HepG2 (cell line): ENCODE results near the gene PIK3CB. TPM values are rescaled to one million over a fixed set of nuclear protein-coding genes. Genes with fewer than 3 reads are reported as not detected.
A peak's percentile ranks its signal among the peaks of the same experiment; 100 is the strongest.

Experiments
- ATAC-seq: fragments of 200-7000 bp; cut with Tn5 transposase; 3 replicates; pipeline ENCODE4 v1.9.1; 2020; ENCODE audit warnings: mild to moderate bottlenecking, moderate library complexity
- BruUV-seq: library from RNA; stranded (reverse); fragments of 400-500 nt; replicated peaks from 2 replicates; lab custom pipeline; 2021; lab: Mats Ljungman, UMichigan
- CTCF ChIA-PET: fragments of 300-600 bp; formaldehyde crosslinking; extraction: SDS; loops from one replicate; lab custom pipeline; 2021; ENCODE audit warnings: low total read pairs, inconsistent platforms, low intra/inter-chr PET ratio; lab: Yijun Ruan, JAX
- POLR2A ChIA-PET: fragments of 350-600 bp; sonication (Branson Sonifier 250); formaldehyde crosslinking; loops from one replicate; lab custom pipeline; 2020; ENCODE audit warnings: antibody characterized with exemption, inconsistent platforms; lab: Yijun Ruan, JAX
- DNase-seq: peaks from one replicate; pipeline ENCODE4 v3.0.0-alpha.2; 2015; ENCODE audit warnings: low spot score
- FAIRE-seq: peaks from 3 replicates; lab custom pipeline; 2011; peaks lifted over from hg19 to GRCh38; lab: Jason Lieb, UNC
- H2AFZ ChIP-seq: one replicate; pipeline ENCODE4 v1.6.1; 2011; ENCODE audit warnings: low read length, inconsistent platforms
- H3K27ac ChIP-seq: fragments of 300-600 bp; 3 replicates; pipeline ENCODE4 v1.8.0; 2011; ENCODE audit warnings: mixed run types, mild to moderate bottlenecking, mixed read lengths, low read length, inconsistent platforms; ENCODE audit not compliant: insufficient read depth; ENCODE audit errors: extremely low read length
- H3K27me3 ChIP-seq, 2 experiments: fragments of 200-600 bp in 1 of 2; 2 replicates in 1 of 2; 3 replicates in 1 of 2; pipeline versions ENCODE4 v1.6.0 to v1.8.0; 2011; ENCODE audit warnings: low read length in 2 of 2, mild to moderate bottlenecking in 2 of 2, moderate library complexity in 2 of 2, inconsistent platforms in 1 of 2; ENCODE audit not compliant: insufficient read depth in 2 of 2, control insufficient read depth in 1 of 2
- H3K36me3 ChIP-seq, 2 experiments: fragments of 200-600 bp in 1 of 2; replicated peaks in 1 of 2; 2 replicates in 1 of 2; 3 replicates in 1 of 2; pipeline versions ENCODE4 v1.5.1 to v1.8.0; 2011; ENCODE audit warnings: low read length in 2 of 2, inconsistent platforms in 1 of 2; ENCODE audit not compliant: insufficient read depth in 2 of 2, control insufficient read depth in 1 of 2
- H3K4me1 ChIP-seq: 2 replicates; pipeline ENCODE4 v1.5.1; 2012; ENCODE audit warnings: low read length, inconsistent platforms; ENCODE audit not compliant: insufficient read depth
- H3K4me2 ChIP-seq: 2 replicates; pipeline ENCODE4 v1.6.0; 2011; ENCODE audit warnings: low read depth, low read length, inconsistent platforms
- H3K4me3 ChIP-seq, 3 experiments: fragments of 200-600 bp in 1 of 3; sonication (generic), shearing (Covaris generic) in 1 of 3; replicated peaks in 1 of 3; 2 replicates each; pipeline ENCODE4 v1.5.1; 2011 to 2016; ENCODE audit warnings: low read length in 3 of 3, inconsistent platforms in 2 of 3, low read depth in 2 of 3, mild to moderate bottlenecking in 2 of 3, control low read depth in 1 of 3, mixed read lengths in 1 of 3; ENCODE audit not compliant: insufficient read depth in 1 of 3
- H3K79me2 ChIP-seq: one replicate; pipeline ENCODE4 v1.6.1; 2011; ENCODE audit warnings: low read length, inconsistent platforms; ENCODE audit not compliant: insufficient read depth
- H3K9ac ChIP-seq: 2 replicates; pipeline ENCODE4 v1.6.0; 2011; ENCODE audit warnings: mild to moderate bottlenecking, low read depth, low read length, inconsistent platforms; ENCODE audit not compliant: insufficient read depth
- H3K9me3 ChIP-seq: 2 replicates; pipeline ENCODE4 v1.5.1; 2012; ENCODE audit warnings: mild to moderate bottlenecking, low read length
- H4K20me1 ChIP-seq: 2 replicates; pipeline ENCODE4 v1.6.0; 2011; ENCODE audit warnings: inconsistent platforms, mild to moderate bottlenecking, low read length, moderate library complexity; ENCODE audit not compliant: insufficient read depth
- ATF2 ChIP-seq: sonication (generic); formaldehyde crosslinking; IDR thresholded peaks from 2 replicates; pipeline ENCODE4 v1.4.0; 2020; ENCODE audit warnings: missing genetic modification reagents
- CBX1 ChIP-seq: IDR thresholded peaks from one replicate; pipeline ENCODE4 v1.6.1; 2016; ENCODE audit warnings: antibody characterized with exemption, low read depth
- CTCF ChIP-seq: sonication (generic); formaldehyde crosslinking; IDR thresholded peaks from 2 replicates; pipeline ENCODE4 v1.5.0; 2020; ENCODE audit warnings: mild to moderate bottlenecking, missing genetic modification reagents, moderate library complexity
- KDM4B ChIP-seq: sonication (generic); formaldehyde crosslinking; IDR thresholded peaks from 2 replicates; pipeline ENCODE4 v1.4.0; 2020; ENCODE audit warnings: missing genetic modification reagents
- MXD4 ChIP-seq: IDR thresholded peaks from 2 replicates; pipeline ENCODE4 v1.6.1; 2016; ENCODE audit warnings: mild to moderate bottlenecking, missing biosample characterization, missing genetic modification reagents
- SMAD3 ChIP-seq: sonication (generic); formaldehyde crosslinking; IDR thresholded peaks from 2 replicates; pipeline ENCODE4 v1.4.0; 2020; ENCODE audit warnings: missing genetic modification reagents
- TOE1 ChIP-seq: sonication (generic); formaldehyde crosslinking; IDR thresholded peaks from 2 replicates; pipeline ENCODE4 v1.4.0; 2020; ENCODE audit warnings: mild to moderate bottlenecking, missing genetic modification reagents
- U2AF2 ChIP-seq: fragments of 200-400 bp; formaldehyde crosslinking; IDR thresholded peaks from 2 replicates; pipeline ENCODE4 v1.6.1; 2017; ENCODE audit warnings: low read depth, mild to moderate bottlenecking, low read length
- ZNF180 ChIP-seq: sonication (generic); formaldehyde crosslinking; IDR thresholded peaks from 2 replicates; pipeline ENCODE4 v1.4.0; 2020; ENCODE audit warnings: low read depth, missing genetic modification reagents, borderline replicate concordance
- ZNF546 ChIP-seq: sonication (generic); formaldehyde crosslinking; conservative IDR thresholded peaks from 2 replicates; pipeline ENCODE4 v1.8.1; 2023; ENCODE audit warnings: mild to moderate bottlenecking, missing genetic modification reagents
- ZNF687 ChIP-seq: sonication (generic); formaldehyde crosslinking; IDR thresholded peaks from 2 replicates; pipeline ENCODE4 v1.5.1; 2020; ENCODE audit warnings: mild to moderate bottlenecking, missing genetic modification reagents, moderate library complexity
- ZNF775 ChIP-seq: sonication (generic); formaldehyde crosslinking; IDR thresholded peaks from 2 replicates; pipeline ENCODE4 v1.4.0; 2020; ENCODE audit warnings: missing genetic modification reagents, mild to moderate bottlenecking, moderate library complexity, borderline replicate concordance
- ZNF777 ChIP-seq: sonication (generic); formaldehyde crosslinking; IDR thresholded peaks from 2 replicates; pipeline ENCODE4 v1.4.0; 2020; ENCODE audit warnings: missing genetic modification reagents
- WGBS: methylation state at CpG from one replicate; pipeline ENCODE4 v1.1.6; 2017; ENCODE audit warnings: low lambda C conversion rate; 5-methylcytosine and 5-hydroxymethylcytosine counted together
- in situ Hi-C: cut with HindIII; loops from 2 replicates; pipeline ENCODE4 v1.10.0; 2017; ENCODE audit warnings: low pct_unique_long_range_greater_than_20kb; ENCODE audit not compliant: extremely low pct_ligation_motif_present
- intact Hi-C: fragments of 100-400 bp; cut with micrococcal nuclease; formaldehyde crosslinking; loops from one replicate; pipeline ENCODE4 v1.10.0; 2022; ENCODE audit not compliant: unreplicated experiment
- polyA plus RNA-seq, 8 experiments: library from polyadenylated mRNA; depleted of rRNA in 3 of 8; stranded (reverse) in 7 of 8; unstranded in 1 of 8; fragments of >200 nt; fragmentation: Illumina TruSeq in 4 of 8; extraction: Trizol in 4 of 8; gene quantifications; 2 replicates each; pipeline versions ENCODE4 v1.2.1 to v1.2.3, GENCODE V29; 2011 to 2016; ENCODE audit warnings: low read depth in 4 of 8, missing spikeins in 1 of 8, mixed read lengths in 1 of 8; ENCODE audit not compliant: insufficient read depth in 1 of 8
- total RNA-seq, 5 experiments: library from RNA; depleted of rRNA; stranded (reverse); fragments of >200 nt; fragmentation: Illumina TruSeq; extraction: Trizol; gene quantifications; 2 replicates each; pipeline ENCODE4 v1.2.3, GENCODE V29; 2016; ENCODE audit warnings: low read depth in 1 of 5

PIK3CB gene
- total and polyA plus RNA-seq, 2 of the 13 experiments (the other 11 are each of a cell fraction or from before 2014, with no cell fraction given): 6.6 to 18.7 TPM

- TF ChIP-seq ZNF687 (CRISPR knock-in tag): peak; percentile 27; the same call in 1 of the 2 replicates
- TF ChIP-seq U2AF2: no peak
Observed at GRCh38 chr3:138879541-138880380, 45.0 kb upstream of the PIK3CB start (continued).

GRCh38 chr3:138877226-138877625, 42.5 kb upstream of the PIK3CB start:
- Histone ChIP-seq H4K20me1 (no peaks in the 10 kb centered on the region), H3K4me1 (peaks cover 37% of the 10 kb centered on the region), H3K4me3 (no peak overlapping the region), H3K9me3 (peaks cover 8% of the 10 kb centered on the region; the same call in 1 of the 2 replicates), H3K9ac (no peak overlapping the region), H3K4me2 (no peak overlapping the region), H3K27me3 (no peaks in the 10 kb centered on the region), H3K79me2 (no peaks in the 10 kb centered on the region), H3K27ac (no peak overlapping the region), H3K36me3 (no peaks in the 10 kb centered on the region), H2AFZ (peak overlapping the region; percentile 77)
- ATAC-seq (no peak), FAIRE-seq (no peak), DNase-seq (no peak)
- in situ Hi-C loops: no loop called here
- no peak for TF ChIP-seq ZNF546 (CRISPR knock-in tag)
- TF ChIP-seq ZNF775 (CRISPR knock-in tag): no peak
- no peak for TF ChIP-seq ATF2 (CRISPR knock-in tag)
- TF ChIP-seq KDM4B (CRISPR knock-in tag): no peak
- TF ChIP-seq TOE1: no peak
- no peak for TF ChIP-seq ZNF777
- TF ChIP-seq CBX1: no peak
- TF ChIP-seq SMAD3: no peak
- no peak for TF ChIP-seq ZNF180 (CRISPR knock-in tag)
- TF ChIP-seq MXD4: no peak
- TF ChIP-seq CTCF: no peak
- ChIA-PET POLR2A (no interaction called here), CTCF (no interaction called here)
- intact Hi-C loops: no loop called here
- 91% methylated on average over 2 of the region's 2 CpGs for WGBS
- no TSS peak for BruUV-seq
